Glomerular visceral epithelial cell (primary cell): ENCODE measurements around the gene KIF13A.
A peak's percentile ranks its signal among the peaks of the same experiment; 100 is the strongest.
"Not testable (repeated sequence)": the region's sequence is repeated elsewhere in the genome, so short reads cannot be mapped to it uniquely, and the experiment has no call there.

ENCODE experiments used
- DNase-seq: peaks from one replicate; pipeline ENCODE4 v3.0.0-alpha.2; 2016; ENCODE audit errors: extremely low spot score

Gene KIF13A

DNA sequence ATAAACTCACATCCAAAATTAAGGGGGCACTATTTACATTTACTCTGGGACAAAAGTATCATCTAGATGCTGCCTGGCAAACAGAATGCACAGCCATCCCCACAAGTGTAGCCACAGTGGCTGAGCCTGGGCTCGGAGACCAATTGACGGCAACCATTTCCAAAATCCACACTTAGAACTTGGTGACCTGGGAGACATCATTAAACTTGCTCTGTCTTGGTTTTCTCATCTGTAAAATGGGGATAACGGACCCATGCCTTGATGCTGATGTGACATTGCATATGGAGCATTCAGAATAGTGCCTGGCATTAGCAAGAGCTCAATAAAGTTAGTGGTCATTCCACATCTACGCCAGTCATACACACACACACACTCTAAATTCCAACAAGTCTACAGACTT, 140.7 kb downstream of the KIF13A start:
- DNase-seq = no peak

DNA sequence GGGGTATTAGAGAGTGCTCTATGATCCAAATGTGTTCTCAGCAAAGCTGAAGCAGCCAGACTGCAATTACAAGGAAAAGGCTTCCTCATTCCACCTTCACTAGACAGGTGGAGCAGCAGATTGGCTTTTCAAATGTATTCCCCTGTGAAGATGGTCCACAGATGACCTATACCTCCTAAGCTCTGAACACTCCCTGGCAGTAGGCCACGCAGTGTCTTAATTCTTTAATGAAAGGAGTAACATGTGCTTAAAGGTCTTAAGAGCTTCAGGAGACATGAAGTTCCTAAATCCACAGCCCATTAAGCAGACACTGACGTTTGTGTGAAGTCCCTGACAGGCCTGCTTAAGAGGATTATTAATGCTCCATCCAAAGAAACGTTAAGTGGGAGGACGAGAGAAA, 141.8 kb downstream of the KIF13A start:
- no peak for DNase-seq

DNA sequence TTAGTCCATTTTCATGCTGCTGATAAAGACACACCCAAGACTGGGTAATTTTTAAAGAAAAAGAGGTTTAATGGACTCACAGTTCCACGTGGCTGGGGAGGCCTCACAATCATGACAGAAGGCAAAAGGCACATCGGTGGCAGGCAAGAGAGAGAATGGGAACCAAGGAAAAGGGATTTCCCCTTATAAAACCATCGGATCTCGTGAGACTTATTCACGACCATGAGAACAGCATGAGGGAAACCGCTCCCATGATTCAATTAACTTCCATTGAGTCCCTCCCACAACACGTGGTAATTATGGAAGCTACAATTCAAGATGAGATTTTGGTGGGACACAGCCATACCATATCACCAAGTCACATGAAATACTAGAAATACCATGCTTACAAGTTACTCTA, 142.5 kb downstream of the KIF13A start:
- not testable (repeated sequence) for DNase-seq

DNA sequence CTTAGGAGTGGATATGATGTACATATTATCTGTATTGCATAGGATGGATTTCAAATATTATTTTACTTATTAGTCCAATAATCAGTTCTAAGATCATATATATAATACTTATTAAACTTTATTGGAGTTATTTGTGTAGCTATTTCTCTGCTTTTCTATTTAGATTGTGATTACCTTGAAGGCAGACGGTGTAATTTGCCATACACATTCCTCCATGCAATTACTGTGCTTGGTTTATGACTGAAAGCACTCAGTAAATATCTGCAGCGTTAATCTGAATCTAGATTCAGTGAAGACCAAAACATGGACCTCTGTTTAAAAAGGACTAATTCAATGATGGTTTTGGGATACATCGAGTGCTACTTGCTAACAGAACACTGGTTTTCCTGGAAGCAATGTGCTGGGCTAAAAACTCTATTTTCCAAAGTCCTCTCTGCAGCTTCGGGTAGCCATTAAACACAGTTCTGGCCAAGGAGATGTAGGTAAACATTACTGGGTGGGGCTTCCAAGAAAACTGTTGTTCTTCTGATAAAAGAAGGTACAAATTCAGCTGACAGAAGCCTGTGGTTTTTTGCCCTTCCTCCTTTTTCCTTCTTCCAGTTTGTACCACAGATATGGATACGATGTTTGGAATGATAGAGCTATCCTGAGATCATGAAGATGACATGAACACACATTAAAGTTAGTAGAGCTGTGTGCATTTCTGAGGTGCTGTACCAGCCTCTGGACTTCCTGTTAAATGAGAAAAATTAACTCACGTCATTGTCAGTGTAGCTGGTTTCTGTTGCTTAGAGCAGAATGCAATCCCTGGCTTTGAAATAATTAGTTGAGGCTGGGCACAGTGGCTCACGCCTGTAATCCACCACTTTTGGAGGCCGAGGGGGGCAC, 144.3 kb downstream of the KIF13A start:
- no peak for DNase-seq

DNA sequence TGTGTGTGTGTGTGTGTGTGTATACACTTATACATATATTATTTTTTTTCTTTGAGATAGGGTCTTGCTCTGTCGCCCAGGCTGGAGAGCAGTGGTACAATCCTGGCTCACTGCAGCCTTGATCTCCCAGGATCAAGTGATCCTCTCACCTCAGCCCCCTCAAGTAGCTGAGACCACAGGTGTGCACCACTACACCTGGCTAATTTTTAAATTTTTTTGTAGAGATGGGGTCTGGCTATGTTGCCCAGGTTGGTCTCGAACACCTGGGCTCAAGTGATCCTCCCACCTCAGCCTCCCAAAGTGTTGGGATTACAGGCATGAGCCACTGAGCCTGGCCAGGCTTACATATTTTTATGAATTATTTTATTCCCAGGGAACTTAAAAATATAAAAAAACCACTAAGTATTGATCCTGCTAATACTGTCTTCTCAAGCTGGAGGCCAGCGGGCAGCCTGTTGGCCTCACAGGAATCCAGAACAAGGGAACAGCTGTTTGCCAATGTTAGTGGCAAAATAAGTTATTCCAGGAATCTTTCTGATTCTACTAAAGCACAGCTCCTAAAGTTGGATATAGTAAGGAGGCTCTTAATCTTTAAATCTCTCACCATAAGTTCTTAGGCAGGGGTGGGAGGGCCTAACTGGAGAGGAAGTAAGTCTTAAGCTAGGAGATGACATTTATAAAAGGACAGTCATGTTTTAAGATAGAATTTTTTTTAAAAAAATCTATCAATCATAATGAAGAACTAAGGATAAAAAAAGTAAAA, 145.2 kb downstream of the KIF13A start:
- DNase-seq = no peak

DNA sequence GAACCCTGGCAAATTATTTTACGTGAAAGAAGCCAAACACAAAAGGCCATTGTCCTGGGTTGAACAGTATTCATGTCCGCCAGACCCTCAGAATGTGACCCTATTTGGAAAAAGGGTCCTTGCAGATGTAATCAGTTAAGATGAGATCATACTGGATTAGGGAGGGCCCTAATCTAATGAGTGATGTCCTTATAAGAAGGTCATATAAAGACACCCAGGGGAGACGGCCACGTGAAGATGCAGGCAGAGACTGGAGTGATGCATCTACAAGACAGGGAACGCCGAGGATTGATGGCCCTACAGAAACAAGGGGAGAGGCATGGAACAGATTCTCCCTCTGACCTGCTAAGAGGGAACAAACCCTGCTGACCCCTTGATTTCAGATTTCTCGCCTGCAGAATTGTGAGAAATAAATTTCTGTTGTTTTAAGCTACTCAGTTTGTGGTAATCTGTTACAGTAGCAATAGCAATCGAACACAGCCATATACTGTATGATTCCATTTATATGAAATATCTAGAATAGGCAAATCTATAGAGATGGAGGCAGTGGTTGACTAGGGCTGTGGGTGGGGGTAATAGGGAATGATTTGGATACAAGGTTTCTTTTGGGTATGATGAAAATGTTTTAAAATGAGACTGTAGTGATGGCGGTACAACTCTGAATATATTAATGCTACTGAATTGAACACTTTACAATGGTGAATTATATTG, 147.8 kb downstream of the KIF13A start:
- no peak for DNase-seq

DNA sequence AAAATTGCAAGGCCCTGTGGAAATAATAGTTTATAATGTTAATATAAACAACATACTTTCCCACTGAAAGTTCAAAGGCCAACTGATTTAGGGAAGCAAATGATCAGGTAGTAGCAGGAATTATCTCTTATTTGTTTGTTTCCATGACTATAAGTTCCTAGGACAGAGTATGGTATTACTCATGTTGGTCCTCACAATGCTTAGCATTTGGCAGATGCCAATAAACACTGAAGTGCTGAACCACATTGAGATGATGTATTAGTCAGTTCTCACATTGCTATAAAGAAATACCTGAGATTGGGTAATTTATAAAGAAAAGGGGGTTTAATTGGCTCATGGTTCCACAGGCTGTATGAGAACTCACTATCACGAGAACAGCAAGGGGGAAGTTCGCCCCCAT, 151.1 kb downstream of the KIF13A start:
- DNase-seq = no peak

DNA sequence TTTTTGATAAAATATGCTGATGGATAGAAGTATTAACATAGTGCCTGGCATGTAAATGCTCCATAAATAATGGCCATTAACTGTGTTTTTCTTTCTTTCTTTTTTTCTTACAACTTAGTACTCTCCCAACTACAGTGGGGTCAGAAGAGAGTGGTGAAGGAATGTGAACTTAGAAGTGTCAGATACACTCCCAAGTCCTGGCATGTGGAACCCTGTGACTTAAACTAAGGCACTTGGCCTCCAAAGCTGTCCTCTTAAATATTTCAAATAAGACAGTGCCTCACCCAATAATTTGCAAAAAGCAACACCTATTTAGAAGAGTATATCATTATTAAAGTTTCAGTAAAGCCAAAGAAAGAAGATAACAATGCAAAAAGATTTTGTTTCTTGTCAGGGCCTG, 151.7 kb downstream of the KIF13A start:
- DNase-seq = no peak

DNA sequence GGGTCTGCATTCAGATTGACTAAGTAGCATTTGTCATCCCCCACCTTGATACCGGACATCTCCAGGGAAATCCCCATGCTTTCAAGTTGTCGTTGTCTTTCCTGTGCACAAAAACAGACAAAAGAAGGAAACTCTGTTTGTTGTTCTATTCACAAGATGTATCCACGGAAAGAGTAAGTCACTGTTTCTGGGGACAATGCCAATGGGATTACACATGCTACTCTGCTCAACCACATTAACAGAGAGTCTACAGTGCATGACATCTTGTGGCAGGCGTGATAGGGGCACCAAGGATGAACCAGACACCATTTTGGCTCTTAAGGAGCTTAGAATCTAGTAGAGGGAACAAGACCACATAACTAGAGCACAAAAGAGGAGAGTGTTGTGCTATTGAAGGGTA, 156.3 kb downstream of the KIF13A start:
- peak; percentile 79 for DNase-seq

DNA sequence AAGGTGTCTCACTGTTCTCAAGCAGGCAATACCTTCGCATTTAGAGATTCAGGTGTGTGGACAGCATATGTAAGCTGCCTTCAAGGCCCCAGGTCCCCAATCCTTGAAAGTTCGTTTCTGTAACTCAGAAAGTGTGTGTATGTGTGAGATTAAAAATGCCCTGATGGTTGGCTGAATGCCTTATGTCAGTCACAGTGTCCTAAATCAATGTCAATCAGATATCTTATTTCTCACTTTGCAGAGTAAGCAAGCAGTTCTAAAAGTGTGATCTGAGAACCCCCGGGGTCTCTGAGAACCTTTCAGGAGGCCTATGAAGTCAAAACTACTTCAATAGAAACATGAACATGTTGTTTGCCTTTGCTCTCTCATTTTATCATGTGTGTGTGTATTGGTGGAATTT, 157.5 kb downstream of the KIF13A start:
- DNase-seq = no peak

DNA sequence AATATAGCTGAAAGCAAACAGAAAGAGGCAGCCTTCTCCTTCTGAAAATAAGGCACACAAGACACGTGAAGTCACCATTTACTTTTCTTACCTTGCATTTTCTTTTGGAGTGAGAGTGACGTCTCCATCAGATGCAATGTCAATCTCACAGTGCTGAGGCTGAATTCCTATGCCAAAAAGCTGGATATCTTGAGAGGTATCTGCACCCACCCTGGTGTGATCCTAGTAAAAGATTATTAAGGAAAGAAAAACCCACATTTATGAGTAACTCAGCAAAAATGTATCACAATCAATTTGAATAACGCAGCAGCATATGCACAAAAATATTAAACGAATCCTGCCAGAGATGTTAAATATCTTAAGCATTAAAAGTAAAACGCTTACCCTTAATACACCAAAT, 159.3 kb downstream of the KIF13A start:
- no peak for DNase-seq

DNA sequence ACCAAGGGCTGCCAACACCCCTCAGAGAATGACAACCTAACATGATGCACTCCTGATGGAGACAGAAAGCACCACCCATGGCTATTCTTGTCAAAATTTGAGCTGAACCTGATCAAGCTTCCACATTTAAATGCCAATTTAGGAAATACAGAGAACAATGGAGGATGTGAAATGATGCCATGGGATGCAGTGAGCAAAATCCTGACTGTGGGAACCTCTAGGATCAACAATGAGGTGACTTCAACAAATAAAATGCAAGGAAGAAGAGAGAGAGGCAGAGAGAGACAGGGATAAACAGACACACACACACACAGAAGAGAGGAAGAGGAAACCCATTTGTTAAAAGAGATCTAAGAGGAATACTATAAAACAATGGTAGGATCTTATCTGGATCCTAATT, 161.1 kb downstream of the KIF13A start:
- no peak for DNase-seq

DNA sequence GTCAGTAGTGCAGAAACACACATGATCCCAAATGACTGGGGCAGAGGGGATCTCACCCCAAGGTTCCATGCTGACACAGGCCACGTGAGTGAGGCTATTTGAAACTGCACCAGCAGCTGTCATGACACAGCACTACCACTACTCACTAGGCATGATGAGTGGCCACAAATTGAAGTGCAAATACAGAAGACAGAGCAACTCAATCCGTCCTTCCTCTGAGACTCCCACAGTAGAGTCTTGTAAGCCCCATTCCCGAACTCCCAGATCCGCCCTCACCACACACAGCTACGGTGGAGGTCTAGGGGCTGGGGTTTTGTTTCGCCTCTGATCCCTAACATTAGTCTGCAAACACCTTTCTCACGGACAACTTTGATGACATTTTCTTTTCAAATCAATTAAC, 167.4 kb downstream of the KIF13A start:
- no peak for DNase-seq

DNA sequence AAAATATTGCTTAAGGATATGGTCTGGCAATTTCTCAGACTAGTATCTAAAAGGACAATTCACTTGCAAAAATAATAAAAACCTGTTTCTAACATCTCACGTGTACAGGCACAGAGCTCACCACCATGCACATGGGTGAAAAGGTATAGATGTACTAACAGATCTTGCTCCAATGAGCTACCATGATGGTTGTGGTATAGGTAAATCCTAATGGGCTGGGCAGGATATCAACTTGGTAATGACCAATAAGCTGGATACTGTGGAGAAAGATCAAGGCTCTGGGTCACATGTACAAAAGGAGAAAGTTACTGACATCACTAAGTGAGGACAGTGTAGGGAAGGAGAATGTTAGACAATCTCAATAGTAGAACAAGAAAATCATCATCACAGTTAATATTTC, 169.7 kb downstream of the KIF13A start:
- DNase-seq = peak; percentile 50

DNA sequence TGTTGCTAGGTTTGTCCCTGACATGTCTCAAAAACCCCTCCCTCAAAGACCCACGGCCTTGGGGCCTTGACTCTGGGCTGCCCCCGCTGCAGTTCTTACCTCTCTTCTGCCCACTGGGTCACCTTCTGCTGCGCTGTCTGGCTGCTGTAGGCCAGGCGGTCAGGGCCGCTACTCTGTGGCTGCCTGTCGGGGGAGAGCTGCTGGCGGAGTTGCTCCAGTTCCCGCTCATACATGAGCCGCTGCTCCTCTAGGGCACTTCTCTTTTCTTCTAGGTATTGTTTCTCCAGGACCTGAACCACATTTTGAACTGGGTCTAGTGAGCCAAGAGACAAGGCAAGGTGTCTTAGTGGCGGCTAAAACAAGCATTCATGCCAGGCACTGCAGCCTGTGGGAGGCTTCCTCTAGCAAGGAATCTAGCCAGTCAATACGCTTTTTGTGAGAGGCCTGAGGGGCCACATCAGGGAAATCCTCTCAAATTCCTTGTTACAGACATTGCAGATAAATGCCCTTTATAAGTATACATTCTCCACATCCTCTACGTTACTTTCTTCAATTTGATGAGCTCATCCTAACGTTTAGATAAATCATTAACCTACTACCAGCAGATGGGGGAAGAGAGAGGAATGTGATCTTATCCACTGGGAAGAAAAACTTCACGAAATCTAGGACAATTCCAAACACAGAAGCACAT, 170.4 kb downstream of the KIF13A start:
- peak; percentile 81 for DNase-seq

DNA sequence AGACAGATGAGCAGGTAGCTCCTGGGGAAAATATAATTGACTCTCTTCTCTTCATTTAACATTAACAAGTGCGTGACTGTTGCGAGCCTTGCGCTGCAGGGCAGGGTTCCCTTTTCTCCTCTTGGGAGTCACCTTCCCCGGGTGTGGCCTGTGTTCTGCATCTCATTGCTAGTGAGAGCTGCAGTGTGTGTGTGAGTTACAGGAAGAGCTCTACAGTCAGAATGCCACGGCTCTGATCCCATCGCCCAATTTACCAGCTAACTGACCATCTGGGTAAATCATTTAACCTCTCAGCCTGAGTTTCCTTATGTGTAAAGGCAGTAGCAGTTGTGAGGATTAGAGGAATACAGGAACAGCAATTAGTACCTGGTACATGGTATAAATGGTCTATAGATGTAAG, 173.9 kb downstream of the KIF13A start:
- peak; percentile 47 for DNase-seq

DNA sequence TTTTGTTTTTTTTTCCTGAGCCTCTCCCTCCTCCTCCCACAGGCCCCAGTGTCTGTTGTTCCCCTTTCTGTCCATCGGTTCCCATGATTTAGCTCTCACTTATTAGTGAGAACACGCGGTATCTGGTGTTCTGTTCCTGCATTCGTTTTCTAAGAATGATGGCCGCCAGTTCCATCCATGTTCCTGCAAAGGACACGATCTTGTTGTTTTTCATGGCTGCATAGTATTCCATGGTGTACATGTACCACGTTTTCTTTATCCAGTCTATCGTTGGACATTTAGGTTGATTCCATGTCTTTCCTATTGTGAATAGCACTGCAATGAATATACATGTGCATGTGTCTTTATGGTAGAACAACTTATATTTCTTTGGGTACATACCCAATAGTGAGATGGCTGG, 175.1 kb downstream of the KIF13A start:
- no peak for DNase-seq

DNA sequence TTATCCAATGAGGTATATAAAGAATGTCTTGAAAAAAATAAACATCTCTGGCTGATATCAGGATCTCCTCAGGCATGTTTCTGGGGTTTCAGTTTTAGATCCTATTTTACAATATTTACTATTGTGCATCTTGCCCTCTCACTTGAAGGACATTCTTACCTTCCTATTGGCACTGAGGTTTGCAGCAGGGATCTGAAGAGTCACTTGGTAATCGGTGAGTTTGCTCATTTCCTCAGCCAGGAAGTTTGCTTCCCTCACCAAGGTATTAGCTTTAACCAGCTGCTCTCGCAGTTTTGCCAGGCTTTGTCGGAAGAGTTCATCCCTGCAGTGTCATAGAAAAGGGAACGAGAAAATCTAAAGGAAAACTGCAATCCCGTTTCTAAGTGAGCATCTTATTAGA, 178.8 kb downstream of the KIF13A start:
- no peak for DNase-seq

DNA sequence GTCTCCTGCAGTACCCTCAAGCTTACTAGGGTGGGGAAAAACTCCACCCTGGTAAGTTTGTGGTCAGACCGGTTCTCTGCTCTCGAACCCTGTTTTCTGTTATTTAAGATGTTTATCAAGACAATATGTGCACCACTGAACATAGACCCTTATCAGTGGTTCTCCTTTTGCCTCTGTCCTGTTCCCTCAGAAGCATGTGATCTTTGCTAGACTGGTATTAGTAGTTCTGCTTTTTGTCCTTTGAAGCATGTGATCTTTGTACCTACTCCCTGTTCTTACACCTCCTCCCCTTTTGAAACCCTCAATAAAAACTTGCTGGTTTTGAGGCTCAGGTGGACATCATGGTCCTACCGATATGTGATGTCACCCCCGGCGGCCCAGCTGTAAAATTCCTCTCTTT, 180.0 kb downstream of the KIF13A start:
- not testable (repeated sequence) for DNase-seq

DNA sequence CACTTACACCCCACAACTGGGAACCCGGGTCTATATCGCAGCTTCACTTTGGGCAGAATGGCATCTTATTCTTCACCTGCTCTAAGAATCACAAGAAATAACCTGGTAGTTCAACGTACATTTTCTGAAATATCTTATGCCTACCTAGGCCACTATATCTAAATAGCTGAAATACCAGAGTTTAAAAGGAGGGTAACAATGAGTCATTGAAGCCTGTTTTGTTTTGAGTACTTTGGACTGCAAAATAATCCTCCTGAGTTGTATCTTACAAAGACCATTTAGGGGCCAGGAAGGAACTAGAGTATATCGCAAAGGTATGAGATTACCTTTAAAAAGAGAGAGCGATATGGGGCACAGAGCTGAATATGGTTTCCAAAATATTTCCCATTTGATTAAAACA, 184.0 kb downstream of the KIF13A start:
- no peak for DNase-seq

DNA sequence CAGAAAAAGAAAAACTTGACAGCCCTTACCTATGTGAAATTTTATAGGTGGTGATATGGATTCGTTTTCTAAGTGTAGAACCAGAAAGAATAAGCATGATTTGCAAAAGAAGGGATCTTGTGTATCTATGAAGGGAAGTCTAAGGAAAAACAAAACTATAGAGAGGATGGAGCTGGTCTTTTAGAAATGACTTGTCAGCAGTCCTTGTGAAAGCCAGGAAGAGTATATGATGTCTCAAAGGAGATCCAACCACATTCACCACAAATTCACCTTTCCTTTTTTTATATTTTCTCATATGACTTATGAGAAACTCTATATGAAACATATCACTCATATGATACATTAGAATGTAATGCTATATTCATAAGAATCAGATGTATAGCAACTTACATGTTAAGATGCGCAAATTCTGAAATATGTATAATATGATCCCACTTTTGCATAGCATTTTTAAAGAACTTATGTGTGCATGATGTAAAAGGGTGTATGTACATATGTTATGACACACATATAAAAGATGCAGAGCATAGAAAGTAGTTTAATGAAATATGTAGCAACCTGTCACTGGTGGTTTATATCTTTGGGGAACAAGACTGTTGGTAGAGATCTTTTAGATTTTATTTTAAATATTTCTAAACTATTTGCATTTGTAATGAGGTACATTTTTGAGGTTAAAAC, 188.8 kb downstream of the KIF13A start:
- DNase-seq = no peak
